Activated CD4-positive, alpha-beta T cell treated with anti-CD3 and anti-CD28 coated beads, Interleukin-2, amount 50 U/mL, for 24 hours (primary cell): Measurements from ENCODE around the gene POLK.
"Not testable (repeated sequence)": the region's sequence is repeated elsewhere in the genome, so short reads cannot be mapped to it uniquely, and the experiment has no call there.

Source experiments
- DNase-seq, 2 donors: peaks; one replicate each; pipeline ENCODE4 v3.0.0-alpha.2; 2020; ENCODE audit warnings: low read depth in 1 of 2, low spot score in 1 of 2

Gene POLK

GRCh38 chr5:75608870-75609269 is 97.2 kb downstream of the POLK start:
- DNase-seq: no peak

- no peak for DNase-seq
Measured at GRCh38 chr5:75610201-75610600, 98.5 kb downstream of the POLK start.

GRCh38 chr5:75610859-75611310 is 99.2 kb downstream of the POLK start:
- not testable (repeated sequence) for DNase-seq

- DNase-seq: no peak
Measured at GRCh38 chr5:75611311-75612225, 99.9 kb downstream of the POLK start, which contains the start of gene ANKDD1B. TSS of gene ANKDD1B (plus strand) at chr5:75611453. CDS start at chr5:75611635, 182 bp downstream.

- no peak for DNase-seq
Measured at GRCh38 chr5:75612226-75612569, 100.5 kb downstream of the POLK start.

GRCh38 chr5:75612901-75613300 is 101.2 kb downstream of the POLK start:
- no peak for DNase-seq

GRCh38 chr5:75614176-75614575 is 102.5 kb downstream of the POLK start:
- DNase-seq: no peak

GRCh38 chr5:75616371-75616881 is 104.7 kb downstream of the POLK start:
- DNase-seq: no peak

GRCh38 chr5:75616971-75617621 is 105.4 kb downstream of the POLK start:
- no peak for DNase-seq

GRCh38 chr5:75617736-75618352 is 106.2 kb downstream of the POLK start:
- DNase-seq: no peak

GRCh38 chr5:75620184-75620959 is 108.7 kb downstream of the POLK start:
- no peak for DNase-seq

GRCh38 chr5:75622564-75622963 is 110.9 kb downstream of the POLK start:
- no peak for DNase-seq

GRCh38 chr5:75623846-75624245 is 112.2 kb downstream of the POLK start:
- DNase-seq: no peak

GRCh38 chr5:75626959-75627358 is 115.3 kb downstream of the POLK start:
- DNase-seq: no peak

- DNase-seq: no peak
Measured at GRCh38 chr5:75627801-75628200, 116.1 kb downstream of the POLK start.

GRCh38 chr5:75630875-75631274 is 119.2 kb downstream of the POLK start:
- DNase-seq: no peak

GRCh38 chr5:75632321-75632720 is 120.6 kb downstream of the POLK start:
- DNase-seq: no peak

GRCh38 chr5:75637949-75638348 is 126.3 kb downstream of the POLK start:
- no peak for DNase-seq

- DNase-seq: no peak
Measured at GRCh38 chr5:75639535-75640311, 128.0 kb downstream of the POLK start.

GRCh38 chr5:75640395-75640794 is 128.7 kb downstream of the POLK start:
- DNase-seq: no peak
